Measurements from ENCODE around the gene DNAJC10. TPM values are rescaled to one million over a fixed set of nuclear protein-coding genes. Genes with fewer than 3 reads are reported as not detected.

Gene DNAJC10
- total RNA-seq, 2 donors from 2014 or later = 26.1 to 29.4 TPM

GRCh38 chr2:182822733-182823132, 106.7 kb downstream of the DNAJC10 start:
- Histone ChIP-seq H3K9me3 (no peaks in the 10 kb centered on the region), H3K4me3 (no peak overlapping the region), H3K4me1 (peaks cover 0 to 1% of the 10 kb centered on the region in 2 donors), H3K27me3 (no peaks in the 10 kb centered on the region), H3K27ac (no peak overlapping the region), H3K36me3 (no peaks in the 10 kb centered on the region)
- no peak for DNase-seq (ENCODE audit: low spot score)
- no peak for TF ChIP-seq CTCF (IDR thresholded peaks at IDR 0.05)

GRCh38 chr2:182824056-182824766, 108.2 kb downstream of the DNAJC10 start:
- Histone ChIP-seq H3K36me3 (no peaks in the 10 kb centered on the region), H3K9me3 (no peaks in the 10 kb centered on the region), H3K27me3 (no peaks in the 10 kb centered on the region), H3K4me3 (no peak overlapping the region), H3K27ac (no peak overlapping the region), H3K4me1 (no peaks in the 10 kb centered on the region)
- no peak for DNase-seq (ENCODE audit: low spot score)
- no peak for TF ChIP-seq CTCF (IDR thresholded peaks at IDR 0.05)

- H3K4me3 ChIP-seq = no peak overlapping the region
- H3K27ac ChIP-seq = no peak overlapping the region
- no peak for DNase-seq (ENCODE audit: low spot score)
- H3K4me1 ChIP-seq = no peaks in the 10 kb centered on the region
- H3K9me3 ChIP-seq = no peaks in the 10 kb centered on the region
- no peaks in the 10 kb centered on the region for H3K36me3 ChIP-seq
- H3K27me3 ChIP-seq = no peaks in the 10 kb centered on the region
- TF ChIP-seq CTCF (IDR thresholded peaks at IDR 0.05) = no peak
Observed at GRCh38 chr2:182824767-182825158, 108.7 kb downstream of the DNAJC10 start.

- DNase-seq (ENCODE audit: low spot score) = no peak
- Histone ChIP-seq H3K27ac (no peak overlapping the region), H3K4me1 (no peaks in the 10 kb centered on the region), H3K9me3 (no peaks in the 10 kb centered on the region), H3K4me3 (no peak overlapping the region), H3K27me3 (no peaks in the 10 kb centered on the region), H3K36me3 (no peaks in the 10 kb centered on the region)
- TF ChIP-seq CTCF (IDR thresholded peaks at IDR 0.05) = no peak
Observed at GRCh38 chr2:182826064-182826463, 110.0 kb downstream of the DNAJC10 start.

GRCh38 chr2:182826496-182826895, 110.4 kb downstream of the DNAJC10 start:
- H3K9me3 ChIP-seq = no peaks in the 10 kb centered on the region
- no peaks in the 10 kb centered on the region for H3K27me3 ChIP-seq
- no peaks in the 10 kb centered on the region for H3K4me1 ChIP-seq
- DNase-seq (ENCODE audit: low spot score) = no peak
- no peak for TF ChIP-seq CTCF (IDR thresholded peaks at IDR 0.05)
- no peak overlapping the region for H3K4me3 ChIP-seq
- no peak overlapping the region for H3K27ac ChIP-seq
- no peaks in the 10 kb centered on the region for H3K36me3 ChIP-seq
